GM12873 (cell line): ENCODE measurements around the gene GRAMD4.

Experiments used
- CTCF ChIP-seq: IDR thresholded peaks from 2 replicates; pipeline ENCODE4 v1.5.1; 2012; ENCODE audit warnings: low read depth, mild to moderate bottlenecking, moderate library complexity, low read length, control low read depth; ENCODE audit not compliant: insufficient read depth; ENCODE audit errors: missing control alignments

Gene GRAMD4

DNA sequence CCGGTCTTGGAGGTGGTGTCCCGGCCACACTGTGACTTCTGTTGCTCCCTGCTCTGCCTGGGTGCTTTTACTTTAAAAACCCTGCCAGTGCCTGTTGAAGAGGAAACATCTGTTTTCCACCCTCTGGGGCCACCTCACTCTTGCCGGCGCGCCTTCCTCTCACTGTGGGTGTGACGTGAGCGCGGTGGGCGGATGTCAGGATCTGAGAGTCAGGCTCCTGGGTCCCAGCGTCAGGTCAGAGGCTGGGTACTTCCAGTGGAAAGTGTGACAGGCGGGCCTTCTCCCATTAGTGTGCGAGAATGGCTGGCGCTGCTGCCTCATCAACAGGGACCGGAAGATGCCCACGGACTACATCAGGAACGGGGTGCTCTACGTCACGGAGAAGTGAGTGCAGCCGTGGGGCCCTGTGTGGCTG, 54.2 kb downstream of the GRAMD4 start:
- TF ChIP-seq CTCF = no peak

DNA sequence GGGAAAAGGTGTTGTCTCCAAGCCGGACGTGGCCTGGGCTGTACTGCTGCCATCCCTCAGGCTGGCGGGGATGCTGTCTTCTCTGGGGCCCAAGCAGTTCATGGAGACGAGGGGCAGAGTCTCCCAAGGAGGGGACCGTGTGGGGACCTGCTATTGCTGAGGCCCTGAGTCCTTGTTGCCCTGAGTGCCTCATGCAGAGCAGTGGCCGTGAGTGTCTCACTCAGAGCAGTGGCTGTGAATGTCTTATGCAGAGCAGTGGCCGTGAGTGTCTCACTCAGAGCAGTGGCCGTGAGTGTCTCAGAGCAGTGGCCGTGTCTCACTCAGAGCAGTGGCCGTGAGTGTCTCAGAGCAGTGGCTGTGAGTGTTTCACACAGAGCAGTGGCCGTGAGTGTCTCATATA, 54.7 kb downstream of the GRAMD4 start:
- TF ChIP-seq CTCF = no peak

DNA sequence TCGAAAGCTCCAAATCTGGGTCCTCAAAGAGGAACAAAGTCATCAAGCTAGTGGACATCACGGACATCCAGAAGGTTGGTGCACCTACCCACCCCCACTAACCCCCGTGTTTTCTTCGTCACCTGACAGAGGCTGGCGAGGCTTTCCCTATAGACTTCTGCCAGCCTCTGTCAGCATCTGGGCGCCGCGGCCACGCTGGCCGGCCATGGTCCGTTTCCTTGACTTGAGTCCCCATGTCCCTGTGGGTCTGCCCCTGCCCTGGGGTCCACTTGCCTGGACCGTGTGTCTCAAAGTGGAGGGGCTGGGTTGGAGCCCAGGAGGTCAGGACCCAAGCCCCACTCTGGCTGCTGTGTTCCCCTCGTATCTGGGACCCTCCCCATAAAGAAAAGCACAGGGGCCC, 55.3 kb downstream of the GRAMD4 start:
- TF ChIP-seq CTCF = no peak

DNA sequence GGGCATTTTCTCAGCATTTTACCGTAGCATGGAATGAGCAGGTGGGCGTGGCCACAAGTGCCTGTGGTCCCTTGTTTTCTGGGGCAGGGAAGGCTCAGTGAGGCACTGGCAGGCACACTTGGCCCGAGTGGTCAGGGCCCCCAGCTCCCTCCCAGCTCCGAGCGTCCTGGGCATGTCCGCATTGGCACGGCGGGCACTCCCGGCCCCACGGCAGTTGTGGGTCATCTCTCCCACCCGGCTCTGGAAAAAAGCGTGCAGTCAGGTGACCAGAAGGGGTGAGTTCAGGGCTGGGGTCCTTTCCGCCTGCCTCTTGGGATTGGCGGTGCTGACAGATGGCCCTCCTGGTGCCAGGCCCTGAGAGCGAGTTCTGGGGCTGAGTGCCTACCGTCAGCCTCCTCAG, 55.8 kb downstream of the GRAMD4 start:
- no peak for TF ChIP-seq CTCF

- no peak for TF ChIP-seq CTCF
Measured at GRCh38 chr22:46676479-46676878, 56.3 kb downstream of the GRAMD4 start.

GRCh38 chr22:46676881-46677280, 56.7 kb downstream of the GRAMD4 start:
- TF ChIP-seq CTCF = no peak

DNA sequence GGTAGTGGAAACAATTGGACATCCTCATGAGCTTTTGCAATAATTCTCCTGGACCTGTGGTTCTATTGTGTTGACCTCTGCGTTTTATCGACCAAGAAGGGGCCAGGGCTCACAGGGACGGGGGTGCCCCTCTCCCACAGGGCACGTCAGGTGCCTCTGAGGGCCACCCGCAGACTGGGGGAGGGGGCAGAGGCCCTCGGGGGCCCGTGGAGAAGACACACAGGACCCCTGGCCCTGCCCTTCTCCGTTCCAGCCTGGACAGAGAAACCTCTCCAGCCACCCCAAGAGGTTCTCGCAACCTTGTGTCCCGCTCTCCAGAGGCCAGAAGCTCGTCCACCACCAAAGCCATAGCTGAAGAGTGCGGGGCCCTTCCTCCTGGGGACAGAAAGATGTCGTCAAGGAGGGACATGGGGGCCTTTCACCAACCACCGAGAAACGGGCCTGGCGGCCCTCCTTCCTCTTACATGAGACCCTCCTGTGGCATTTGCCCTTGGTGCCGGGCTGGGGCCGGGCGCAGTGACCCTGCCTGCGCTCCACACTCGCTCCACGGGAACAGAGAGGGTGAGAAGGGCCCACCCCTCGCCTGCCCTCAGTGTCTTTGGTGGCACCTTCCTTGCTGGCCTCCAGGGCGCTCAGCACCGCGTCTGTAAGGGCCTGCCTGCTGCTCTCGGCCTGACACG, 57.3 kb downstream of the GRAMD4 start:
- no peak for TF ChIP-seq CTCF
